DMS53 treated with DMSO at 0.1 percent for 48 hours (cell line): ENCODE measurements around the gene TAF15.

Source experiments
- DNase-seq: peaks from one replicate; lab custom pipeline; 2025; ENCODE audit not compliant: unreplicated experiment; lab: John Stamatoyannopoulos, UW

Gene TAF15

DNA sequence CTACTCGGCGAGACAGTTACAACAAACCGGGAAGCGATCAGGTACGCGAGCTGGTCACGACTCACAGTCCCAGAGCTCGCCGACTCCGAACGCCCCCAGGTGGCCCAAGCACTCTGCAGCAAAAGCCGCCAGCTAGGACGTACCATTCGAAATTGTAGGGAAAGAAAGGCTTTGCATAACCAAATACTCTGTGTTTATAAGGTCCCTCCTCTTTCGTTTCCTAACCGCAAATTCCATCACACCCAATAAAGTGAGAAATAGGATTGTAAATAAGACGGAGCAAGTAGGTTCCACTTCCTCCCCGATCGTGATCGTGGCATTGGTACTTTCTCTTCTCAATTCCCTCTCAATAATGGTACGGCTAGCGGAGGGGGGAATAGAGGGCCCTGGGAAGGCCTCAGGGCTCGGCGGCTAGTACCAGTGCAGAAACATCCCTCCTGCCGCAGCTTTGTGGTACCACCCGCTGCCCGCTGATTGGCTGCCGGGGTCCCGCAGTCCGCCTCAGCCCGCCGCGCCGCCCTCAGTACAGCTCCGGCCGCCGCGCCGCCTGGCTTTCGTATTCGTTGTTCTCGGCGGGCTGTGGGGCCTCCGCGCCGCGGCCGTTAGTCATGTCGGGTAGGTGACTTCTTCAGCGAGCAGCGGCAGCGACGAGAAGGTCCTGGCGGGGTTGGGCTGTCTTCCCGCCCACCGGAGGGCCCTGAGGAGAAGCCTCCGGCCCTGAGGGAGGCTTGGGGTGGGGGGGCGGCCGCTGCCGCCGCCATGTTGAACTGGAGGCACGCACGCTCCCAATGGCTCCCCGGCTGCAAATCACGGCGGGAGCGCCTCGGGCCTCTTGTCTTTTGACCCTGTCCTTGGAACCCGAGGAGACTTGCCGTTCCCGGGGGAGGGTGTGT is at the start of gene TAF15:
TSS of gene TAF15 (plus strand) at position 523 of the 893 bp plus-strand sequence. CDS start at position 609, 86 bp downstream.
- peak; percentile 88 for DNase-seq

DNA sequence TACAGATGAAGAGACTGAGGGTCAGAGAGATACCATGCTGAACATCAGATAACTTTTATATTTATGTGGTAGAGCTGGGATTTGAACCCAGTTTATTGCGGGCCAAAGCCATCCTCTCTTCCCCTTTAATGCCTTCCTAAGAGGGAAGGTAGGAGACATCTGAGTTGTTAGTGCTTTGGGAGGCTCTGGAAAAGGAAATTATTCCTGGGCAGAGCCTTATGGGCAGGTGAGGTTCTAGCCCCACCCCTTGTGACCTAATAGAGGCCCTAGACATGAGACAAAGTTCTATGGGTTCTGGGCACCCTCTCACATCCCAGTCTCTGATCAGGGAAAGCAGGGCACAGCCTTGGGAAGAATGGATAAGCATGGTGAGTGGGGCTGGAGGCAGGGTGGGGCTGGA is 48.7 kb upstream of the TAF15 start, which contains the start of gene C17orf50:
TSS of gene C17orf50 (plus strand) at position 301 of the 400 bp plus-strand sequence. CDS start at position 356, 55 bp downstream.
- DNase-seq, result no peak

- no peak for DNase-seq
Measured at GRCh38 chr17:35761601-35762000, 47.7 kb upstream of the TAF15 start.

DNA sequence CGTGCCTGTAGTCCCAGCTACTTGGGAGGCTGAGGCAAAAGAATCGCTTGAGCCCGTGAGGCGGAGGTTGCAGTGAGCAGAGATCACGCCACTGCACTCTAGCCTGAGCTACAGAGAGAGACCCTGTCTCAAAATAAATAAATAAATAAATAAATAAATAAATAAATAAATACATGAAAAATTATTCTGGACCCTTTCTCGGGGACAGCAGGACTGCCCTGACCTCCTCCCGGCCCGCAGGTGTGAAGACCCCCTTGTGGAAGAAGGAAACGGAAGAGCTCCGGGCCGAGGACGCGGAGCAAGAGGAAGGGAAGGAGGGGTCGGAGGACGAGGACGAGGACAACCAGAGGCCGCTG is 45.5 kb upstream of the TAF15 start:
- DNase-seq, result no peak

- peak; percentile 83 for DNase-seq
Measured at GRCh38 chr17:35764123-35764991, 44.9 kb upstream of the TAF15 start.

- no peak for DNase-seq
Measured at GRCh38 chr17:35765086-35765710, 44.1 kb upstream of the TAF15 start.

GRCh38 chr17:35765756-35766488 is 43.4 kb upstream of the TAF15 start:
- no peak for DNase-seq

DNA sequence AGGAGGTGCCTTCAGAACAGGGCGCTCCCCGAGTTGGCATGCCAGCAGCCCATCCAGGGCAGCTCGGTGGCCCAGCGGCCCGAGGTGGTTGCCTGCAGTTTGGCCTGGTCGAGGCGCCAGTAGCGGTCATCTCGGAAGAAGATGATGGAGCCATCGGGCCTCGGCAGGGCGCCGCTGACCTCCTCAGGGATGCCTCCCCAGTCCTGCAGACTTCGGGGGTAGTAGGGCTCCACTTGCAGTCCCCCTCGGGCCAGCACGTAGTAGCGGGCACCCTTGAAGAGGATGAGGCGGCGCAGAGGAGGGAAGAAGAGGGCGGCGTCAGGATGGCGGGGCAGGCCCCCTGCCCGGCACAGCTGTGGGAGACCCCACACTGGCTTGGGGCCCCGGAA is 42.8 kb upstream of the TAF15 start:
- DNase-seq, result no peak

- DNase-seq, result peak; percentile 23
Measured at GRCh38 chr17:35766903-35767510, 42.3 kb upstream of the TAF15 start.

GRCh38 chr17:35768797-35769196 is 40.5 kb upstream of the TAF15 start:
- DNase-seq, result no peak

DNA sequence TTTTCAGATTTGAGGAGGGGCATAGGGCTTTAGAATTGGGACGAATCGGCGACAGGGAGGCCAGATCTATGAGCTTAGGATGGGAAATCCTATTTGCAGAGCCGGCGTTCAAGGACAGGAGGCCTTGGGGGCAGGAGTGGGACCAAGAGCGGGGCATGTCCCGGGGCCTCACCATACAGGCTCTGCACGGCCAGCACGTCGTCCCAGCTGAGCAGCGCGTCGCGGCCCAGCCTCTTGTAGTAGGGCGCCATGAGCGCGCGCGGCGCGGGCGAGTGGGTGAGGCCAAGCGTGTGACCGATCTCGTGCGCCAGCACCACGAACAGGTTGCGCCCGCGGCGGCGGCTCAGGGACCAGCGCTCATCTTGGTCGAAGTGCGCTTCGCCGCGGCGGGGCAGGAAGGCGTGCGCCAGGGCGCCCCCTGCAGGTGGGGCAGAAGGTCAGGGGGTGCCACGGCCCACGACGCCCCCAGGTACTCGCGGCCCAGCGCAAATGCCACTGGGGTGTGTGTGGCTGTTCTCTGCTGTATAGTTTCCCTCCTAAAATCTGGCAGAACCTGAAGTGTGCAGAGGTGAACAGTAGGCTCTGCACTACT is 39.3 kb upstream of the TAF15 start:
- no peak for DNase-seq

DNA sequence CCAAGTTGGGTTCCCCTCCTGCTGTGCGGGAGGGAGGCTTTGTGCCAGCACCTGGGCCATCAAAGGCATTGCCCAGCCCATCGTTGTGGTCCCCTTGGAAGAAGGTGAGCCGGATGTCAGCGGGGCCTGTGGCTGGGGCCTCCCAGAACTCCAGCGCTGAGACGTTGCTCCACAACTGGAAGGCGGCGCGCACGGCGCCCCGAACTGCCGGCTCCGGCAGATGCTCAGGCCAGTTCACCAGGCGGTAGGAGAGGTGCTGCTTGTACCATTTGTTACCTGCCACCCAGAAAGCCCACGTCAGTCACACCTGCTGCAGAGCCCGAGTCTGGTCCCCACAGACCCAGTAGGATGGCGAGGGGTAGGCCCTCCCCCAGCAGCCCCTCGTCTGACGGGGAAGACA is 36.2 kb upstream of the TAF15 start:
- DNase-seq, result no peak

- DNase-seq, result no peak
Measured at GRCh38 chr17:35773679-35774425, 35.4 kb upstream of the TAF15 start.

GRCh38 chr17:35774499-35774898 is 34.8 kb upstream of the TAF15 start:
- no peak for DNase-seq

GRCh38 chr17:35775039-35775438 is 34.2 kb upstream of the TAF15 start:
- DNase-seq, result no peak

- DNase-seq, result no peak
Measured at GRCh38 chr17:35775583-35775982, 33.7 kb upstream of the TAF15 start.

GRCh38 chr17:35778641-35779196 is 30.6 kb upstream of the TAF15 start:
- DNase-seq, result no peak

GRCh38 chr17:35780950-35781349 is 28.3 kb upstream of the TAF15 start:
- DNase-seq, result no peak

- DNase-seq, result no peak
Measured at GRCh38 chr17:35784895-35785294, 24.4 kb upstream of the TAF15 start.
